H1 (cell line): ENCODE data around the gene PLA2R1. TPM values are rescaled to one million over a fixed set of nuclear protein-coding genes. Genes with fewer than 3 reads are reported as not detected.
"Not testable (repeated sequence)": the region's sequence is repeated elsewhere in the genome, so short reads cannot be mapped to it uniquely, and the experiment has no call there.

Experiments
- CTCF ChIA-PET: fragments of 300-600 bp; sonication (Branson Sonifier 250); formaldehyde crosslinking; loops from one replicate; lab custom pipeline; 2021; ENCODE audit not compliant: partially characterized antibody; lab: Charles Lee
- POLR2A ChIA-PET: fragments of 300-600 bp; sonication (Branson Sonifier 250); formaldehyde crosslinking; loops from one replicate; lab custom pipeline; 2021; ENCODE audit warnings: inconsistent platforms; ENCODE audit not compliant: partially characterized antibody; lab: Charles Lee
- DNase-seq, 2 experiments: peaks; one replicate each; pipeline versions ENCODE4 v3.0.0 to v3.0.0-alpha.2; 2010 to 2022; ENCODE audit warnings: low spot score in 2 of 2, low read depth in 1 of 2, mixed read lengths in 1 of 2
- FAIRE-seq: peaks from 2 replicates; lab custom pipeline; 2011; peaks lifted over from hg19 to GRCh38; lab: Jason Lieb, UNC
- H2AFZ ChIP-seq: 2 replicates; pipeline ENCODE4 v1.8.1; 2012; ENCODE audit warnings: low read length, inconsistent platforms
- H2AK5ac ChIP-seq: 2 replicates; pipeline ENCODE4 v1.6.1; 2013; ENCODE audit warnings: low read depth, low read length
- H2BK120ac ChIP-seq: replicated peaks from 2 replicates; pipeline ENCODE3; 2013; ENCODE audit warnings: low read depth, low read length, inconsistent platforms
- H2BK12ac ChIP-seq: 2 replicates; pipeline ENCODE4 v1.6.1; 2013; ENCODE audit warnings: low read depth, low read length
- H2BK15ac ChIP-seq: 2 replicates; pipeline ENCODE4 v1.6.1; 2013; ENCODE audit warnings: low read length
- H2BK20ac ChIP-seq: 2 replicates; pipeline ENCODE4 v1.6.1; 2013; ENCODE audit warnings: low read length
- H2BK5ac ChIP-seq: 2 replicates; pipeline ENCODE4 v1.6.1; 2013; ENCODE audit warnings: low read depth, low read length
- H3K14ac ChIP-seq: 2 replicates; pipeline ENCODE4 v1.6.1; 2013; ENCODE audit warnings: inconsistent platforms; ENCODE audit not compliant: insufficient read length
- H3K18ac ChIP-seq: 2 replicates; pipeline ENCODE4 v1.6.1; 2013; ENCODE audit warnings: low read length; ENCODE audit errors: extremely low read depth
- H3K23ac ChIP-seq: 2 replicates; pipeline ENCODE4 v1.6.1; 2013; ENCODE audit warnings: inconsistent platforms; ENCODE audit not compliant: insufficient read length
- H3K23me2 ChIP-seq: 2 replicates; pipeline ENCODE4 v1.6.1; 2013; ENCODE audit warnings: low read depth, low read length
- H3K27ac ChIP-seq: 2 replicates; pipeline ENCODE4 v1.6.1; 2011; ENCODE audit warnings: low read depth, low read length, inconsistent platforms
- H3K27me3 ChIP-seq, 4 experiments: replicated peaks in 1 of 4; 1 replicate in 1 of 4; 2 replicates in 3 of 4; pipeline versions ENCODE4 v1.6.1 to v1.8.1; 2011 to 2013; ENCODE audit warnings: low read length in 3 of 4, mild to moderate bottlenecking in 3 of 4, inconsistent platforms in 2 of 4, mixed read lengths in 2 of 4, moderate library complexity in 1 of 4; ENCODE audit not compliant: control insufficient read depth in 3 of 4, insufficient read depth in 3 of 4; ENCODE audit errors: extremely low read depth in 1 of 4
- H3K36me3 ChIP-seq, 4 experiments: 2 replicates each; pipeline versions ENCODE4 v1.6.1 to v1.8.1; 2011 to 2013; ENCODE audit warnings: mild to moderate bottlenecking in 4 of 4, low read length in 3 of 4, moderate library complexity in 2 of 4, control low read depth in 1 of 4, inconsistent platforms in 1 of 4; ENCODE audit not compliant: insufficient read depth in 4 of 4, control insufficient read depth in 2 of 4
- H3K4ac ChIP-seq: replicated peaks from 2 replicates; pipeline ENCODE3; 2013; ENCODE audit warnings: low read length, low read depth, mixed read lengths, inconsistent platforms; ENCODE audit not compliant: insufficient read length
- H3K4me1 ChIP-seq, 4 experiments: replicated peaks in 1 of 4; 1 replicate in 1 of 4; 2 replicates in 3 of 4; pipeline versions ENCODE4 v1.6.1 to v1.8.1; 2011 to 2013; ENCODE audit warnings: low read length in 3 of 4, inconsistent platforms in 2 of 4, mixed read lengths in 1 of 4; ENCODE audit not compliant: insufficient read depth in 4 of 4, control insufficient read depth in 3 of 4
- H3K4me2 ChIP-seq, 2 experiments: 2 replicates each; pipeline versions ENCODE4 v1.6.1 to v1.8.1; 2011 to 2013; ENCODE audit warnings: low read depth in 2 of 2, low read length in 2 of 2, control low read depth in 1 of 2, inconsistent platforms in 1 of 2, mild to moderate bottlenecking in 1 of 2; ENCODE audit not compliant: insufficient read depth in 1 of 2
- H3K4me3 ChIP-seq, 4 experiments: fragments of 200-600, 300-600 bp in 1 of 4; sonication (generic), shearing (Covaris generic), sonication (Bioruptor Twin) in 1 of 4; 2 replicates each; pipeline versions ENCODE4 v1.5.1 to v1.8.1; 2011 to 2016; ENCODE audit warnings: low read length in 4 of 4, low read depth in 3 of 4, control low read depth in 2 of 4, inconsistent platforms in 2 of 4, mild to moderate bottlenecking in 2 of 4, mixed read lengths in 1 of 4, moderate library complexity in 1 of 4; ENCODE audit not compliant: insufficient read depth in 2 of 4; ENCODE audit errors: extremely low read depth in 1 of 4
- H3K56ac ChIP-seq: replicated peaks from 2 replicates; pipeline ENCODE3; 2013; ENCODE audit warnings: low read depth, mild to moderate bottlenecking, mixed read lengths, low read length, inconsistent platforms; ENCODE audit not compliant: insufficient read length
- H3K79me1 ChIP-seq: 2 replicates; pipeline ENCODE4 v1.6.1; 2013; ENCODE audit warnings: low read depth, low read length, control low read depth
- H3K79me2 ChIP-seq, 2 experiments: 2 replicates each; pipeline versions ENCODE4 v1.6.1 to v1.8.1; 2012 to 2013; ENCODE audit warnings: low read length in 2 of 2, mild to moderate bottlenecking in 2 of 2, inconsistent platforms in 1 of 2; ENCODE audit not compliant: insufficient read depth in 2 of 2, control insufficient read depth in 1 of 2
- H3K9ac ChIP-seq, 4 experiments: replicated peaks in 1 of 4; 1 replicate in 1 of 4; 2 replicates in 3 of 4; pipeline versions ENCODE4 v1.6.1 to v1.8.1; 2011 to 2013; ENCODE audit warnings: low read depth in 3 of 4, low read length in 3 of 4, control low read depth in 2 of 4, mild to moderate bottlenecking in 2 of 4, moderate library complexity in 2 of 4, inconsistent platforms in 1 of 4; ENCODE audit errors: extremely low read depth in 1 of 4
- H3K9me3 ChIP-seq, 2 experiments: 2 replicates each; pipeline versions ENCODE4 v1.6.1 to v1.8.1; 2012 to 2013; ENCODE audit warnings: mild to moderate bottlenecking in 2 of 2, moderate library complexity in 2 of 2, control low read depth in 1 of 2, inconsistent platforms in 1 of 2, low read depth in 1 of 2, low read length in 1 of 2, mixed read lengths in 1 of 2; ENCODE audit not compliant: insufficient read depth in 2 of 2
- H4K20me1 ChIP-seq, 2 experiments: replicated peaks in 1 of 2; 2 replicates each; pipeline versions ENCODE3 to v1.8.1; 2011 to 2013; ENCODE audit warnings: inconsistent platforms in 2 of 2, low read length in 2 of 2, mild to moderate bottlenecking in 1 of 2; ENCODE audit not compliant: insufficient read depth in 2 of 2, control insufficient read depth in 1 of 2
- H4K5ac ChIP-seq: 2 replicates; pipeline ENCODE4 v1.6.1; 2013; ENCODE audit warnings: low read length, low read depth, mixed read lengths, inconsistent platforms; ENCODE audit not compliant: insufficient read length
- H4K8ac ChIP-seq: 2 replicates; pipeline ENCODE4 v1.8.0; 2013; ENCODE audit warnings: mild to moderate bottlenecking, moderate library complexity, low read length, inconsistent platforms; ENCODE audit not compliant: insufficient read depth; ENCODE audit errors: extremely low read depth
- H4K91ac ChIP-seq: replicated peaks from 2 replicates; pipeline ENCODE3; 2013; ENCODE audit warnings: low read length, mixed read lengths, inconsistent platforms; ENCODE audit not compliant: insufficient read length
- WGBS, 2 experiments: shearing (Covaris generic) in 1 of 2; methylation state at CpG; one replicate each; pipeline versions ENCODE4 v1.1.6 to v1.1.7; 2013 to 2015; ENCODE audit warnings: low lambda C conversion rate in 2 of 2, mixed read lengths in 2 of 2, inconsistent platforms in 1 of 2, low coverage in 1 of 2, missing lambda C conversion rate in 1 of 2; ENCODE audit not compliant: insufficient replicate concordance in 2 of 2, insufficient coverage in 1 of 2, insufficient read length in 1 of 2; ENCODE audit errors: extremely low coverage in 1 of 2, missing lambda C conversion rate in 1 of 2; 5-methylcytosine and 5-hydroxymethylcytosine counted together
- polyA plus RNA-seq, 7 experiments: library from polyadenylated mRNA; depleted of rRNA in 3 of 7; stranded (reverse) in 5 of 7; unstranded in 2 of 7; fragments of >200 nt in 5 of 7; fragments of 200-250 nt in 2 of 7; gene quantifications; 1 replicate in 5 of 7; 2 replicates in 1 of 7; 4 replicates in 1 of 7; pipeline versions ENCODE4 v1.2.1 to v1.2.3, GENCODE V29; 2011 to 2013; ENCODE audit warnings: missing spikeins in 2 of 7, mixed read lengths in 2 of 7
- total RNA-seq: library from RNA; stranded (reverse); fragmentation: NEBNext Ultra II Directional; extraction: Animal tissue kit (Norgen Biotek cat#: 25700); gene quantifications from 2 replicates; pipeline ENCODE4 v1.2.1, GENCODE V29; 2021

The PLA2R1 gene
- total and polyA plus RNA-seq, 2 of the 8 experiments (the other 6 are each of a cell fraction or from before 2014, with no cell fraction given), result 0.65 to 1.5 TPM

GRCh38 chr2:159970548-159970947, 91.9 kb downstream of the PLA2R1 start:
- H3K79me1 ChIP-seq, H3K56ac ChIP-seq, H3K9ac ChIP-seq, H3K4me1 ChIP-seq, H4K5ac ChIP-seq, H2BK12ac ChIP-seq, H4K20me1 ChIP-seq, H2AK5ac ChIP-seq, H3K27me3 ChIP-seq, H3K4me3 ChIP-seq, H2BK15ac ChIP-seq, H3K79me2 ChIP-seq, H3K4me2 ChIP-seq, H4K91ac ChIP-seq, H3K14ac ChIP-seq, H3K18ac ChIP-seq, H3K27ac ChIP-seq, H2AFZ ChIP-seq, H3K4ac ChIP-seq, H3K23me2 ChIP-seq, FAIRE-seq, H4K8ac ChIP-seq, H3K36me3 ChIP-seq, POLR2A ChIA-PET, H2BK20ac ChIP-seq, DNase-seq, H2BK120ac ChIP-seq, H3K9me3 ChIP-seq, H3K23ac ChIP-seq, H2BK5ac ChIP-seq: not testable (repeated sequence)
- CTCF ChIA-PET, result interaction anchor here (1.0 to 1.1 kb wide), 2 partner anchors 39 to 85 kb away, joined by 3 read pairs; no protein-coding TSS in a partner anchor
- 75% methylated on average over 1 of the region's 1 CpG; no CpG with 5 or more reads in 1 of the 2 experiments for WGBS, 2 experiments
